GM15510 (cell line): ENCODE data around the gene PPP1R27.

Experiments used
- POLR2A ChIP-seq: IDR thresholded peaks from 3 replicates; pipeline ENCODE4 v1.6.1; 2011; ENCODE audit warnings: borderline replicate concordance; ENCODE audit not compliant: insufficient read length; ENCODE audit errors: extremely low read depth

Gene PPP1R27

GRCh38 chr17:81802048-81802758, 32.6 kb downstream of the PPP1R27 start:
- no peak for TF ChIP-seq POLR2A

DNA sequence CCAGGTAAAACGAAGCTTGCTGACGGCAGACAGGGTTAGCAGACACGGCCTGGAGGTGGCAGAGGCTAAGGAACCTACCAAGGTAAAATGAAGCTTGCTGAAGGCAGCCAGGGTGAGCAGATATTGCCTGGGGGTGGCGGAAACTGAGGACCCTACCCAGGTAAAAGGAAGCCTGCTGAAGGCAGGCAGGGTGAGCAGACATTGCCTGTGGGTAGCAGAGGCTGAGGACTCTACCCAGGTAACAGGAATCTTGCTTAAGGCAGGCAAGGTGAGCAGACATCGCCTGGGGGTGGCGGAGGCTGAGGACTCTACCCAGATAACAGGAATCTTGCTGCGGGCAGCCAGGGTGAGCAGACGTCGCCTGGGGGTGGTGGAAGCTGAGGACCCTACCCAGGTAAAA, 33.5 kb downstream of the PPP1R27 start:
- no peak for TF ChIP-seq POLR2A

- no peak for TF ChIP-seq POLR2A
These were observed 40.3 kb downstream of the PPP1R27 start for GRCh38 chr17:81794509-81794908.

DNA sequence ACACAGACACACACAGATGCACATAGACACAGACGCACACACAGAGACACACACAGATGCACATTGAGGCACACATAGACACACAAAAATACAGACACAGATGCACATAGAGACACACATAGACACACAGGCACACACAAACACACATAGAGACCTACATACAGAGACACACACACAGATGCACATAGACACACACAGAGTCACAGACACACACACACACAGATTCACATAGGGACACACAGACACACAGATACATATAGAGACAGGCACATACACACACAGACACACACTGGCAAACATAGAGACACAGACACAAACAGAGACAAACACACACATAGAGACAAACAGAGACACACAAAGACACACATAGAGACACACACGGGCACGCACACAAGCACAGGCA, 40.8 kb downstream of the PPP1R27 start:
- TF ChIP-seq POLR2A, result no peak

GRCh38 chr17:81792675-81793615, 41.9 kb downstream of the PPP1R27 start:
- TF ChIP-seq POLR2A, result no peak
